ENCODE results near the gene LDB3.
"Not testable (repeated sequence)": the region's sequence is repeated elsewhere in the genome, so short reads cannot be mapped to it uniquely, and the experiment has no call there.

The LDB3 gene

DNA sequence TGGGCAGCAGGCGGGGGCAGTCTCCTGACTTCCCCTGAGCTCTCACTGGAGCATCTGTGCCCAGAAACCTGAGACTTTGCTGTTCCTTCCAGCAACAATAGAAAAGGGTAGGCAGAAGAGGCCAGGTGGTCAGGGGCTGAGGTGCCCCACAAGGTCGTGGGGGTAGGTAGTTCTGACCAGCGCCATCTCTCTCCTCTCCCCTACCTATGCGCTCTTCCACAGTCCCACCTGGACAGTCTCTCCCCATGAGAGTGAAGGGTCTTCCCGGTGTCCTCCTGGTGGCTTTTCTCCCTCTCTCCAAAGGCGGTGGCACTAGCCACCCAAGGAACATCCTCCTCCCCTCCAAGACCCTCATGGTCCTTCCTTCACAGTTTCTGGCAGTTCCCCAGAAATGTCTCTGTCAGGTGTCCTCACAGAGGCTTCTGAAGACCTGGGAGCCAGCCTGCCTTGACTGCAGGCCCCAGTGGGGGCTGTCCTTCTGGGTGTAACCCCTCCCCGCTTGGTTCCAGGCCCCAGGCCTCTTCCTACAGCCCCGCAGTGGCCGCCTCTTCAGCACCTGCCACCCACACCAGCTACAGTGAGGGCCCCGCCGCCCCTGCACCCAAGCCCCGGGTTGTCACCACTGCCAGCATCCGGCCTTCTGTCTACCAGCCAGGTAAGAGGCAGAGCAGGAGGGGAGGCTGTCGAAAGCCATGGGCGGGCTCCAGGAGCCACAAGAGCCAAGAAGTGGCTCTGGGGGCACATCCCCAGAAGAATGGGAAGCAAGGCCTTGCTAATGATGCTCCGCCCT is 41.3 kb downstream of the LDB3 start:
- FAIRE-seq, result no peak

DNA sequence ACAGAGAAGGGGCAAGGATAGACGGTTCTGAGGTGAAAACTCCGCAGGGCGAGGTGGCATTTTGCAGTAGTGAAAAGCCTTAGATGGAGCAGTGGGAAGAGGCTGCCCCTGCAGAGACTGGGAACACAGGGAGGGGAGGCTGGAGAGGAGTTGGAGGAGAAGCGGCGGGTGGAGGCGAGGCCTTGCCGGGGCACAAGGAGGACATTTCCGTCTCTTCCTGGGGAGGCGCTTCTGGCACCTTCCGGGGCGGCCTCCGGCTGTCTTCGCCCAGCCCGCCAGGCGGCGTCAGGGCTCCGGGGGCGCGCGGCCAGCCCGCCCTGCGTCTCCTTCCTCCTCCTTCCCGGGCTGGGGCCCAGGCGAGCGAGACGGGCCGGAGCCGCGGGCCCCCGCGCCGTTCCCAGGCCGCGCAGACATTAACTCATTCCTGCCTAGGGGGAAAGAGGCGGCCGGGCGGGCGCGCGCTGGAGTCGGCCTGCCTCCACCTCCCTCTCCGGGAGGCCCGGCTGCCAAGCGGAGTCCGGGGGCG is 42.7 kb downstream of the LDB3 start:
- FAIRE-seq, result no peak

DNA sequence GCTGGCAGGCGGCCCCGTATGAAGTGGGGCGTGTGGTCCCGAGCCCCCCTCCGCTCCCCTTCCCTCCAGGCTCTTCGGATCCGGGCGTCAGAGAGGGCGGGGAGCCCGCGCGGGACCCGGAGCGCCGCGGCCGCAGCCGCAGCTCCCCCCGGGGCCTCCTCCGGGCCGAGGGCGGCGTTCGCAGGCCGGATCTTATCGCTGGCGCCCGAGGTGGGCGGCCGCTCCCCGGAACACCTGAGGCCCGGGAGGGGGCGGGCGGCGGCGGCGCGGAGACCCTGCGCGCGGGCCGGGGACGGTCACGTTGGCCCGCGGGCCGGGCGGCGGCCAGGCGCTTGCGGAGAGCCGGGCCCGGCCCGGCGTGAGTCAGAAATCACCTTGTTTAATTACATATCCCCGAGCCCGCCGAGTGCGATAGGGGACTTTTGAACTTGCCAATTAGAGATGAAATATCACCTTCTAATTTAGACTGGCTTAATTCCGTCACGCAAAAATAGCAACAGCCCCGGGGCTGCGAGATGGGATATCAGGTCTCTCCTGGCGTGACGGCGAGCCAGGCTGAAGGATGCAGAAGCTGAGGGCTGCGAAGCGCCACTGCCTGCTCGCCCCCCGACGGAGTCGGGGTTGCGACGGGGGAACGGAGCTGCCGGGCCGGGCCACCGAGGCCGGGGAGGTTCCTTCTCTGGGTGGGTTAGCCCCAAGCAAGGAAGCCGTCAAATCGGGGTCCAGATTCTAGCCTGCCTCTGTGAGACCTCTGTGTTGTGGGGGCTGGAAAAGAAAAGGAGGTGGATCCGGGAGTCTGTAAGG is 43.4 kb downstream of the LDB3 start:
- FAIRE-seq, result no peak

DNA sequence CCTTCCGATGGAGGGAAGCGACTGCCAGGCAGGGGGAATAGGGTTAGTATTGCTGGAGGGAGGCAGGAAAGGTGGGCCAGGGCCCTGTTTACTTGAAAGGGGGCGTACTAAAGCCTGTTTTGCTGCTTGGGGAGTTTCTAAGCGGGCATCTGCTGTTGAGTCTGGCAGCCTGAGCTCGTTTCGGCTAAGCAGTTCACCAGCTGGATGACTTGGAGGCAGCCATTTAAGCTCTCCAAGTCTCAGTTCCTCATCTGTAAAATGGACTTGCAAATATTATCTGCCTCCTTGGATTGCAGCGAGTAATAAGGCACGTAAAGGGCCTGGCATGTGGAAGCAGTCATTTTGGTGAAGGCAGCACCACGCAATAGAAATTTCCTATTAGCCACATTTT is 44.0 kb downstream of the LDB3 start:
- no peak for FAIRE-seq

DNA sequence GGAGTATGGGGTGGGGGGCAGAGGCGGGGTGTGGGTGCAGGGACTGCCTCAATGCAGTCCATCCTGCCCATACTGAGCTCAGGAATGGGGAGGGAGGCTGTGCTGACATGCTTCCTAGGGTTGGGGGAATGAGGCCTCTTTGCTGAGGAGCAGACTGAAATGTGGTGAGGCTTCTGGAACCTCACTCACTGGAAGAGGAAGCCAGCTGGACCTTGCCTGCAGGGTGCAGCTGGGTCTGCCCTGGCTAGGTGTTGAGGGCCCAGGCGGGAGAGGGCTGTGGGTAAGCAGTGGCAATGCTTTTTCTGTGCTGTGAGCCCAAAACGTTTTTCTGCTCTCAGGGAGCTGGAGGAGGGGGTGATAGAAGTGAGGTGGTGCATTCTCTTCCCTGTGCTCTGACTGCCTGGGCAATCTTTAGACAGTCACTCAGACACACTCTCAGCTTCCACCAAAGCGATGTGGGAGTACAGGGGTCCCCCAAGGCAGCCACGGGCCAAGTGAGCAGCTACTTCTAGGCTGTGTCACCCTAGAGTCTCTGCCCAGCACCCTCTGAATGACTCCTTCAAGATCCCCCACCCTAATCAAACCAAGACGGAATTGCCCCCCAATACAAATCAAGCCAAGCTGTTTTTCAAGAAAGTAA is 47.0 kb downstream of the LDB3 start:
- FAIRE-seq, result no peak

DNA sequence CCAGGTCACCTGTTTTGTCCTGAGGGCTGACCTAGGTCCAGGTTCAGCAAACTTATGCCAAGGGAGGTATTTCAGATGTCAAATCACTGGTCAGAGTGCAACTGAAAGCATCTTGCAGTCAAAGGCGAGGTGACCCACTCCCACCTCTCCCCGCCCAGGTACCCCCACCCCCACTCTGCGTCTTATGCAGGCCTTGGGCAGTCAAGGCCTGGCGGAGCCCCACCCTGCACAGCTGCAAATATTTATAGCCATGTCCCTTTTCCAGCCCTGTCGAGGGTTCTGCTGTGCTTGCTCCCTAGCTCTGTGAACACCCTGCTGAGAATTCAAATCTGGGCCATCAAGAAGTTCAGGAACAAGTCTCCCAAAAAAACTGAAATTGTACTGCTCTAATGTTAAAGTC is 47.5 kb downstream of the LDB3 start:
- no peak for FAIRE-seq

DNA sequence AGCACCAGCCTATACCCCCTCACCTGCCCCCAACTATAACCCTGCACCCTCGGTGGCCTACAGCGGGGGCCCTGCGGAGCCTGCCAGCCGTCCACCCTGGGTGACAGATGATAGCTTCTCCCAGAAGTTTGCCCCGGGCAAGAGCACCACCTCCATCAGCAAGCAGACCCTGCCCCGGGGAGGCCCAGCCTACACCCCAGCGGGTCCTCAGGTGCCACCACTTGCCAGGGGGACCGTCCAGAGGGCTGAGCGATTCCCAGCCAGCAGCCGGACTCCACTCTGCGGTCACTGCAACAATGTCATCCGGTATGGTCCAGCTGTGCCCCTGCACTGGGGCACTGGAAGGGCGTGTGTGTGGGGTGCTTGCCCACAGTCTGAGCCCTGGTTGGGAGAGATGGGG is 48.2 kb downstream of the LDB3 start:
- no peak for FAIRE-seq

DNA sequence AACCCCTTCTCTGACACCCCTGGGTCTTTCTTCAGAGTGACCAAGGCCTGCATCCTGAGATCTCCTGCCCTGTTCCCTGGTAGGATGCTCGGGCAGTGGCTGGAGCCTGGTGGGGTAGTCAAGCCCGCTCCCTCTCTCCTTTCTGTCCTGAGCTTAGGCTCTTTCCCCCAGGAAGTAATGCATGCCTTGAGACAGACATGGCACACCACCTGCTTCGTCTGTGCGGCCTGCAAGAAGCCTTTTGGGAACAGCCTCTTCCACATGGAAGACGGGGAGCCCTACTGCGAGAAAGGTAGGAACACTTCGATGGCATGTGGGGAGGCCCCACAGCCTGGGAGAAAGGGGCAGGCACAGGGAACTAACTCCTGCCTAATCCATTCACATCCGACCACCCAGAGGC is 50.2 kb downstream of the LDB3 start:
- no peak for FAIRE-seq

DNA sequence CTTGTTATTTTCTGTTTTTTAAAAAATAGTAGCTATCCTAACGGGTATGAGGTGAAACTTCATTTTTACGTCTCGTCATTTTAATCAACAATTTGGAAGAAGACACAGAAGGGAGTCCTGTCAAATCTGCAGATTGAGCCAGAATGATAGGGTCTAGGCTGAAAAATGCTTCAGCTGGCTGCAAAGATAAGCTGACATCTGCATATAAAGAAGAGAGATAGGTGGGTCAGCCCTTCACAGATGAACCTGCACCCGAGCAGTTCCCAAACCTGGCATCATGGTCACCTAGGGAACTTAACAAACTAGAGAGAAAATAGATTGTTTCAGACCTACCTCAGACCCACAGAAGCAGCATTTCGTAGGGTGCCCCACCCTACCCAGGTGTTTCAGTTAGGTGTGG is 52.9 kb downstream of the LDB3 start:
- FAIRE-seq, result no peak

DNA sequence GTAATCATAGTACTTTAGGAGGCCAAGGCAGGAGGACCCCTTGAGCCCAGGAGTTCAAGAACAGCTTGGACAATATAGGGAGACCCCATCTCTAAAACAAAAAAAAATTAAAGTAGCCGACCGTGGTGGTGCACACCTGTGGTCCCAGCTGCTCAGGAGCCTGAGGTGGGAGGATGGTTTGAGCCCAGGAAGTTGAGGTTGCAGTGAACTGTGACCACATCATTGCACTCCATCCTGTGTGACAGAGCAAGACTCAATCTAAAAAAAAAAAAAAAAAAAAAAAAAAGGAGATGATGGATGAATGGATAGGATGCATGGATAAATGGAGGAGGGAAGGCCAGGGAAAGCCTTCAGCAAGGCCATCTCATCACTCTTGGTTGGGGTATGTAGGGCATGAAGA is 54.7 kb downstream of the LDB3 start:
- FAIRE-seq, result no peak

DNA sequence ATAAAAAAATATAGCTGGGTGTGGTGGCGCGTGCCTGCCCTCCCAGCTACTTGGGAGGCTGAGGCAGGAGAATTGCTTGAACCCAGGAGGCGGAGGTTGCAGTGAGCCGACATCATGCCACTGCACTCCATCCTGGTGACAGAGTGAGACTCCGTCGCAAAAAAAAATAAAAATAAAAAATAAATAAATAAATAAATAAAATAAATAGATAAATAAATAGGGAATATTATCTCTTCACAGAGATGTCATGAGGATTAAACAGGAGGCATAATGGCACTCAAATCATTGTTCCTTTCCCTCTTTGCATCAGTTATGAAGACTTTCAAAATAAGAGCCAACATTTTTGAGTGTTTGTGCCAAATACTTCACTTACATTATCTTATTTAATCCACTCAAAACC is 56.1 kb downstream of the LDB3 start:
- FAIRE-seq, result no peak

DNA sequence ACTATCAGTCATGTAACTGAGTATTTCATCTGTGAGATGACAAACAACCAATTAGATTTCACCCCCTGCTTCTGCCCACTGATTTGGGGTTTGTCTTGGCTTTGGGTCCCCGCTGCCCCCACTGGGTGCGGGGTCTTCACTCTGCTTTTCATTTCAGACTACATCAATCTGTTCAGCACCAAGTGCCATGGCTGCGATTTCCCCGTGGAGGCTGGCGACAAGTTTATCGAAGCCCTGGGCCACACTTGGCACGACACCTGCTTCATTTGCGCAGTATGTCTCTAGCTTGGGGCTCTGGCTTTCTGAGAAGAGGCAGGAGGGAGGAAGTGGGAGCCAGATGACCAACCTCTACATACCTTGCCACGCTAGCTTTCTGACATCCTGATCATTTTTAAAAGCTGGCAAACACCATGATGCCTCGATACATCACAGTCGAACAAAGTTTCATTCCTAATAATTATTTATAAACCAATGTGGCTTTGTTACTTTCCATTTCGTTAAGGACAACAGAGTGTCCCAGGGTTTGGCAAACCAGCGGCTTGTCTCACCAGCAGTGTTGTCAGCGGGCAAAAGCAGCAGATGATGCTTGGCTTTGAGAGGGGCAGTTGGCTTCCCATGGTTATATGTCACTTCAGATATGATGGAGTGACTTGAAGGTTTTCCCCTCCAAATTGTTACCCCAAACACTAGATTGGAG is 57.8 kb downstream of the LDB3 start:
- no peak for FAIRE-seq

DNA sequence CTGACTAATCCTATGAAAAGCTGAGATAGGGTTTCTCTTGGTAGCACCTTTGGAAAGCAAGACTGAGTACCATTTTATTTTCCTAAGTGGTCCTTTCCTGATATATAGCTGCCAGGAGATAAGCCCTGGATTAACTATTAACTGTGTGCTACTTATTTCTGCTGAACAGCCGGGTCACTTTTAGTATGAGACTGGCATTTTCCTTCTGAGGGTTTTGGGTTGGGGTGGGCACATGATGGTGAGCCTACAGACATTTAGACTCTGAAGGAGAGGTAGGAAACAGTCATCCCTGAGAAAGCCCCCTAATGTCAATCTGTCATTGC is 58.3 kb downstream of the LDB3 start:
- FAIRE-seq, result no peak

DNA sequence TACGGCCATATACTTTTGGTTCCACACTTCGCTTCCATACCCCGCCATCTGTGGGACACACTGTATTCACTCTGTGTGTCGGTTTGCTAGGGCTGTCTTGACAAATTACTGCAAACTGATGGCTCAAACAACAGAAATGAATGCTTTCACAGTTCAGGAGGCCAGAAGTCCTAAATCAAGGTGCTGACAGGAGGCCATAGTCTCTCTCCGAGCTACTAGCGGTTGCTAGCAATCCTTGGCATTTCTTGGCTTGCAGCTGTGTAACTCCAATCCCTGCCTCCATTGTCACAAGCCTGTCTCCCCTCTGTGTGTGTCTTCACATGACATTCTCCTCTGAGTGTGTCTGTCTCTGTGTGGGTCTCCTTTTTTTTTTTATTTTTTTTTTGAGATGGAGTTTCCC is 59.2 kb downstream of the LDB3 start:
- FAIRE-seq, result no peak

DNA sequence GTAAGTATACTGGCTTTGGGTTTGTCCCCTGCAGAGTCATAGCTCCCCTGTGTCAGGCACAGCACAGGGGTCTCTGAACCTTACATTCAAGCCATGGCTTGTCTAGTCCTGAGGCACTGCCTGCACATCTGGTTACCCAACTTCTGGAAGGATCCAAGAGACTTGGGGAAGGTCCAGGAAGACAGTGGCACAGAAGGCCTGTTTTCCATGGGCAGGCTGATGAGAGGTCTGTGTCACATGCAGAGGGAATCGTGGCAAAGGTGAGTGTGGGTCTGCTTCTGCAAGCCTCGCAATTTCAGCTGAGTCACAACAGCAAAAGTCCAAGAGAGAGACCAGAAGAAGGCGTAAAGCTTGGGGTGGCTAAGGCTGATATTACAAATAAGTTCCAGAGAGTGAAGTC is 59.7 kb downstream of the LDB3 start:
- FAIRE-seq, result no peak

DNA sequence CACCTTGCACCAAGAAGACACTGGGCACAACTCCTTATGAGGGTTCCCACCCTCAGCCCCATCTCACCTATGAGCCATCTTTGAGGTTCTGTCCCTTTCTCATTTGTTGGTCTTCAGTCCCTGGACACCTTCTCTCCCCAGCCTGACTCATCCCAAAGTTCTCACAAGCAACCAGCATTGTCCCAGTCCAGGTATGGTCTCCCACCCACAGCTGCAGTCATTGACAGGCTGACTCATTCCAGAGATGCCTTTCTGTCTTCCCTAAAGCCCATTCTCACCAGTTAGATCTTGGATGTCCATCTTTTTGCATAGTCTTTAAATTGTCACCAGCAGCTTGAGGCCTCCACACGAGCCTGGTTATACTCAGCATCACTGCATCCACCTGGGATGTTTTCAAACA is 61.4 kb downstream of the LDB3 start:
- no peak for FAIRE-seq

DNA sequence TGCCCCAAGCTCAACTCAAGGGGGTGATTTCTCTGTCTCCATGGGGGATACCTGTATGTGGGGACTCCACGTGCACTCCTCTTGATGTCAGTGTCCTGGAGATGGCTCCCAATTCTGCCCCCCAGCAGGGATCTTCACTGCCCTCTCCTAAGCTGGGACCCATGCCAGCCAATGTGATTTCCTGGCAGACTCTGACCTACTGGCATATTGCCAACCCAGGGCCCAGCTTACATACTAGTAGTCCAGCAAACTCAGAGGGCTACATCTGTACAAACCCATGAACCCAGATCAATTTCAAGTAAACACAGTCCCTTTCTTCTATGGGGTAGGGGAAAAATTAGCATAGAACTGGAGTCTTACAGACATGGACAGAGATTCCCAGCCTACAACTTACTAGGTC is 61.9 kb downstream of the LDB3 start:
- FAIRE-seq, result no peak

DNA sequence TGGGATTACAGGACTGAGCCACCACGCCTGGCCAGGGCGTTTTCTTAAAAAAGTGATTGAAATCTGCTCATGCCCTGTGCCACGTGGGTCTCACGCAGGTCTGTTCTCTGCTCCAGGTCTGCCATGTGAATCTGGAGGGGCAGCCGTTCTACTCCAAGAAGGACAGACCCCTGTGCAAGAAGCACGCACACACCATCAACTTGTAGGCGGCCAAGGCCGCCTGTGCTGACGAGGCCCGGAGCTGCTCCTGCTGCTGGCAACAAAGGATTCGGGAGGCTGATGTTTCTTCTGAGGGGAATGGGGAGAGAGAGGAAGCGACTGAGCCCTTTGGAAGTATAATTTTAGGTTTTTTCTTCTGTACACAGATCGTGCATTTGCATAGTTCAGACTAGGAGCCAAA is 64.5 kb downstream of the LDB3 start:
- FAIRE-seq, result no peak

DNA sequence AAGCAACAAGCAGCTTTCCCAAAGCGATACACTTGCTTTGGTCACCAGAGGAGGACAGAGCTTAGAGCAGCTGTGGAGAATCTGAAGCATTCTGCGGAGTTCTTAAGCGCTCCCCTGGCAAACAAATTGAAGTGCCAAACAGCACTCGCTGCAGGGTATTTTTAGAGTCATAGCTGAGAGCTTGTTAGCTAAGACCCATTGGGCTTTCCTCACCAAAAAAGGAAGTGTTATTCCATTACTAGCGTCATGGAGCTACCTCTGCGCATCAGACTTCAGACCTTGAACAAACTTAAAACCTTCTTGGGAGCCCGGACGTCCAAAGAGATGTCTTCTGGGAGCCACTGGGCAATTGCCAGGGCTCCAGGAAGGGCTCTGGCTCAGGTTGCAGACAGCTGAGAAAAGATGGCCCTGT is 65.0 kb downstream of the LDB3 start:
- FAIRE-seq, result no peak

DNA sequence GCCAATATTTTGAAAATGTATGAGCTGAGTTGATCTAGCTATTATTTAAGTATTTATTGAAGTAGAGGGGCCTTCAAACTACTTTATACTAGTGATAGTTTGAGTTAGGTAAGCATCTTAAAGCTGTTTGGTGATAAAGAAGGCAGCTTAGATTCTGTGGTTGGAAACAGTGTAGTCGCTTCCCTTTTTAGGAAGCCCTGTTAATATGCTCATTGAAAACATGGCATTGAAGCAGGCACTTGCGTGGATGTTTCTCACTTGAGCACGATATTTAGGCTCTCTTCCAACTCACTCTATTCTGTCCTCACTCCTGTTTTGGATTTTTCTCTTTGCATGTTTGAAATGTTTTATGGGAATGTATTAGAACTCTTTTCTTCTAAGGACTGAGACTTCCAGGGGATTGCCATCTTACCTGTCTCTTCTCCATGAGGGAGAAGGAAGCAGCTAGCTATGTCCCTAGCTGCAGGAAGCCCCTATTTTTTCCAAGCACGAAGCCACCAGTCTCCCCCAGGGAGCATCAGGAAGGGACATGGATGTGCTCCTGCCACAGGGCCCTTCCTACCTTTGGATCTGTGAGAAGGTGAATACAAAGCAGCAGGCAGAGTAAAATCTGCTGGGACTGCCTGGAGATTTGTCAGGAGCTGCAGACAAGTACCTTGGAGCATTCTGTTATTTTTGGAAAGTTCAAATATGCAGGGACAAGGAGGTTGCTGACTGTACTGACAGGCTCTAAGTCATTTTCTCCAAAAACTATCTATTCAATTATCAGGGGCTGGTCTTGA is 66.1 kb downstream of the LDB3 start:
- no peak for FAIRE-seq

DNA sequence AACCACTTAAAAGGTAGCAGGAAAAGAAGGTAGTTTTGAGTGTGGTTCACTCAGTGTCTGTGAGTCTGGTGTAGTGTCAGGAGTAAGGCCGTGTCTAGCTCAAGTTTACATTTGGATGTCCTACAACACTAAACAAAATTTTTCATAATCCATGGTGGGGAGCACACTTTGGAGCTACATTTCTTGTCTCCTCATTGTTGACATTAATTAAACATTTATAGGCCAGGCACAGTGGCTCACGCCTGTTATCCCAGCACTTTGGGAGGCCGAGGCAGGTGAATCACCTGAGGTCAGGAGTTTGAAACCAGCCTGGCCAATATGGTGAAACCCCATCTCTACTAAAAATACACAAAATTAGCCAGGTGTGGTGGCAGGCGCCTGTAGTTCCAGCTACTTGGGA is 67.0 kb downstream of the LDB3 start:
- FAIRE-seq, result not testable (repeated sequence)

DNA sequence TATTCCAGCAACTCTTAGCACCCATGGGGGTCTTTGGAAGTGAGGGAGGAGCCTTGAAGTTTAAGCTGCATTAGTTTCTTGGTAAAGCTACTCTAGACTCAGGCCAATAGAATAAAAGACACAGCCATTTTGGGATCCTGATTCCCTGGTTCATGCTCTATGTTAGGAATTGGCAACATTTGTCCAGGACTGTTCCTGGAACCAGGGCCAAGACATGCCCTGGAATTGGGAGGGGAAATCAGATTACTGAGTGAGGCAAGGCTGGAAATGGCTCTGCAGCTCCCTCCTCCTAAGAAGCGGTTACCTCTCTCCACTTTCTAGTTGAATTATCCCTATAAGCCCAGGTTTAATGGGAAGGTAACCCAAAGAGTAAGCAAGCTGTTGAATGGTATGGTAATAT is 73.9 kb downstream of the LDB3 start:
- no peak for FAIRE-seq
